Thymus (tissue), 14 donors: ENCODE data around the gene SCGB3A1. TPM values are rescaled to one million over a fixed set of nuclear protein-coding genes. Genes with fewer than 3 reads are reported as not detected.

Experiments
- DNase-seq, 9 donors: peaks; one replicate each; pipeline ENCODE4 v3.0.0-alpha.2; 2013; ENCODE audit warnings: low spot score in 9 of 9, low read depth in 6 of 9, missing footprints in 1 of 9
- H3K27ac ChIP-seq, 2 donors: one replicate each; pipeline ENCODE4 v1.5.1; 2013; ENCODE audit warnings: control low read depth in 1 of 2, low read depth in 1 of 2, low read length in 1 of 2, mild to moderate bottlenecking in 1 of 2, moderate library complexity in 1 of 2
- H3K27me3 ChIP-seq, 2 donors: one replicate each; pipeline ENCODE4 v1.5.1; 2013; ENCODE audit warnings: low read length in 1 of 2; ENCODE audit not compliant: control insufficient read depth in 2 of 2, insufficient read depth in 1 of 2
- H3K36me3 ChIP-seq, 2 donors: one replicate each; pipeline ENCODE4 v1.5.1; 2013; ENCODE audit warnings: low read length in 1 of 2, mild to moderate bottlenecking in 1 of 2, moderate library complexity in 1 of 2; ENCODE audit not compliant: control insufficient read depth in 2 of 2, insufficient read depth in 2 of 2
- H3K4me1 ChIP-seq, 2 donors: one replicate each; pipeline ENCODE4 v1.5.1; 2013; ENCODE audit warnings: low read length in 2 of 2; ENCODE audit not compliant: control insufficient read depth in 2 of 2, insufficient read depth in 2 of 2
- H3K4me3 ChIP-seq, 2 donors: one replicate each; pipeline ENCODE4 v1.5.1; 2013; ENCODE audit warnings: low read length in 2 of 2, control low read depth in 1 of 2, mild to moderate bottlenecking in 1 of 2
- H3K9me3 ChIP-seq, 2 donors: one replicate each; pipeline ENCODE4 v1.5.1; 2013; ENCODE audit warnings: low read length in 1 of 2, mild to moderate bottlenecking in 1 of 2; ENCODE audit not compliant: control insufficient read depth in 2 of 2, insufficient read depth in 1 of 2
- WGBS: extraction: QIAGEN DNeasy Blood & Tissue Kit; methylation state at CpG from one replicate; pipeline ENCODE4 v1.1.7; 2013; 5-methylcytosine and 5-hydroxymethylcytosine counted together
- long read RNA-seq, 10 donors: transcript quantifications; one replicate each; lab custom pipeline, GENCODE V29; 2026
- polyA plus RNA-seq: library from polyadenylated mRNA; stranded (reverse); fragments of 200-250 nt; gene quantifications from one replicate; pipeline ENCODE4 v1.2.3, GENCODE V29; 2013
- total RNA-seq: library from RNA; stranded (reverse); fragments of 120-200 nt; gene quantifications from one replicate; pipeline ENCODE4 v1.2.4, GENCODE V29; 2013
- donor health status: healthy.

The SCGB3A1 gene
- total RNA-seq (3.8 TPM), polyA plus RNA-seq (2.1 TPM)
- long read RNA-seq, donor 1: 0 reads
- long read RNA-seq, donor 2: 0 reads
- long read RNA-seq, donor 3, transcript SCGB3A1-202 (2 exons, 714 nt): major isoform, 9 of 11 reads
- long read RNA-seq, donor 3, partial matches to known transcripts: 0 of 11 reads
- long read RNA-seq, donor 3, other reads (novel, unspliced or antisense): 0 of 11 reads
- long read RNA-seq, donor 4, partial matches to known transcripts: 0 of 2 reads
- long read RNA-seq, donor 4, other reads (novel, unspliced or antisense): 0 of 2 reads
- long read RNA-seq, donor 5, partial matches to known transcripts: 0 of 3 reads
- long read RNA-seq, donor 5, other reads (novel, unspliced or antisense): 0 of 3 reads
- long read RNA-seq, donor 6, partial matches to known transcripts: 0 of 2 reads
- long read RNA-seq, donor 6, other reads (novel, unspliced or antisense): 0 of 2 reads
- long read RNA-seq, donor 7, partial matches to known transcripts: 0 of 2 reads
- long read RNA-seq, donor 7, other reads (novel, unspliced or antisense): 0 of 2 reads
- long read RNA-seq, donor 8, partial matches to known transcripts: 0 of 1 reads
- long read RNA-seq, donor 8, other reads (novel, unspliced or antisense): 0 of 1 reads
- long read RNA-seq, donor 9, partial matches to known transcripts: 0 of 2 reads
- long read RNA-seq, donor 9, other reads (novel, unspliced or antisense): 0 of 2 reads
- long read RNA-seq, donor 10, partial matches to known transcripts: 0 of 3 reads
- long read RNA-seq, donor 10, other reads (novel, unspliced or antisense): 0 of 3 reads

GRCh38 chr5:180591311-180591887 lies at the start of gene SCGB3A1:
SCGB3A1 (minus strand) TSS chr5:180591499; CDS start chr5:180591462, 37 bp downstream.
- no peak for DNase-seq

DNA sequence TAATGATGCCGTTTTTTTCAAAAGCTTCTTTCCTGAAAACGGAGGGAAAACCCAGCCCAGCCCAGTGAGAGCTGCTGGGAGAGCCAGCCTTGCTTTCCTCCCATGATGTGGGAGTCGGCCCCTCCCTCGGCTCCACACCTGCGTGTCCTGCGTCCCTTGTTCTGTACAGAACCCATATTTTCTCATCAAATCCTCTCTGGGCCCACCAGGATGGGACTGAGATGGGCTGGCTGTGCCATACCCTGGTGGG lies 49.2 kb upstream of the SCGB3A1 start:
- Histone ChIP-seq H3K27me3 (peaks cover 8 to 24% of the 10 kb centered on the region in 2 donors), H3K27ac (no peak overlapping the region), H3K4me1 (no peaks in the 10 kb centered on the region), H3K36me3 (no peaks in the 10 kb centered on the region), H3K9me3 (no peaks in the 10 kb centered on the region), H3K4me3 (no peak overlapping the region)
- WGBS: 85% methylated on average over 6 of the region's 6 CpGs
- no peak for DNase-seq

More at GRCh38 chr5:180591311-180591887, at the start of gene SCGB3A1:
- H3K9me3 ChIP-seq: no peaks in the 10 kb centered on the region
- H3K27me3 ChIP-seq: peaks cover 39 to 62% of the 10 kb centered on the region in 2 donors
- H3K4me1 ChIP-seq: peaks cover 2 to 12% of the 10 kb centered on the region in 2 donors
- 7% methylated on average over 60 of the region's 60 CpGs for WGBS
- no peaks in the 10 kb centered on the region for H3K36me3 ChIP-seq
- H3K27ac ChIP-seq: no peak within 1 kb of the TSS
- peak within 1 kb of the TSS; percentile 13 to 14 for H3K4me3 ChIP-seq

- DNase-seq: no peak
- Histone ChIP-seq H3K4me3 (no peak overlapping the region), H3K27ac (no peak overlapping the region), H3K27me3 (peaks cover 5 to 19% of the 10 kb centered on the region in 2 donors), H3K36me3 (no peaks in the 10 kb centered on the region), H3K4me1 (no peaks in the 10 kb centered on the region), H3K9me3 (no peaks in the 10 kb centered on the region)
- 74% methylated on average over 27 of the region's 27 CpGs for WGBS
Observed at GRCh38 chr5:180639741-180640610, 48.7 kb upstream of the SCGB3A1 start.

DNA sequence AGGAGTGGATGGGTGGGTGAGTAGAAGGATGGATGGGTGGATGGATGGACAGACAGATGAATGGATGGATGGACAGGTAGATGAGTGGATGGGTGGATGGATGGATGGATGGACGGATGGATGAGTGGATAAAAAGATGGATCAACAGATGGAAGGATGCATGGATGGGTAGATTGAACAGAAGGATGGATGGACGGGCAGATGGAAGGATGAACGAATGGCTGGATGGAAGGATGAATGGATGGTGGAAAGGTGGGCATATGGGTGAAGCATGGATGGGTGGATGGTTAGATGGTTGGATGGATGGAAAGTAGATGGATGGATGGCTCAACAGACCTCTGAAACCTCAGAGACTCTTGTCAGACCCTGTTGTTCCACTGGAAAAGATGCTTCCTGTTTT lies 48.0 kb upstream of the SCGB3A1 start:
- no peaks in the 10 kb centered on the region for H3K9me3 ChIP-seq
- no peaks in the 10 kb centered on the region for H3K36me3 ChIP-seq
- WGBS: 66% methylated on average over 3 of the region's 3 CpGs
- peaks cover 2 to 12% of the 10 kb centered on the region in 2 donors for H3K27me3 ChIP-seq
- H3K27ac ChIP-seq: no peak overlapping the region
- H3K4me1 ChIP-seq: no peaks in the 10 kb centered on the region
- DNase-seq: no peak
- no peak overlapping the region for H3K4me3 ChIP-seq

- Histone ChIP-seq H3K27ac (no peak overlapping the region), H3K9me3 (no peaks in the 10 kb centered on the region), H3K4me1 (no peaks in the 10 kb centered on the region), H3K27me3 (peaks cover under 1 to 3% of the 10 kb centered on the region in 2 donors), H3K4me3 (no peak overlapping the region), H3K36me3 (no peaks in the 10 kb centered on the region)
- 95% methylated on average over 20 of the region's 20 CpGs for WGBS
- DNase-seq: no peak
Observed at GRCh38 chr5:180637962-180638680, 46.8 kb upstream of the SCGB3A1 start.

GRCh38 chr5:180636403-180637075 lies 45.2 kb upstream of the SCGB3A1 start:
- Histone ChIP-seq H3K36me3 (no peaks in the 10 kb centered on the region), H3K27ac (no peak overlapping the region), H3K27me3 (peaks cover 0 to 2% of the 10 kb centered on the region in 2 donors), H3K9me3 (no peaks in the 10 kb centered on the region), H3K4me1 (no peaks in the 10 kb centered on the region), H3K4me3 (no peak overlapping the region)
- no peak for DNase-seq
- 87% methylated on average over 18 of the region's 18 CpGs for WGBS

- H3K9me3 ChIP-seq: no peaks in the 10 kb centered on the region
- DNase-seq: no peak
- WGBS: 94% methylated on average over 8 of the region's 8 CpGs
- H3K27me3 ChIP-seq: peaks cover 0 to under 1% of the 10 kb centered on the region in 2 donors
- no peaks in the 10 kb centered on the region for H3K4me1 ChIP-seq
- H3K27ac ChIP-seq: no peak overlapping the region
- no peak overlapping the region for H3K4me3 ChIP-seq
- no peaks in the 10 kb centered on the region for H3K36me3 ChIP-seq
Observed at GRCh38 chr5:180636016-180636402, 44.7 kb upstream of the SCGB3A1 start.
